ENCODE measurements around the gene TEX38. TPM values are rescaled to one million over a fixed set of nuclear protein-coding genes. Genes with fewer than 3 reads are reported as not detected.

Gene TEX38
- total RNA-seq, 2 donors from 2014 or later: 0.55 TPM; not detected in 1

DNA sequence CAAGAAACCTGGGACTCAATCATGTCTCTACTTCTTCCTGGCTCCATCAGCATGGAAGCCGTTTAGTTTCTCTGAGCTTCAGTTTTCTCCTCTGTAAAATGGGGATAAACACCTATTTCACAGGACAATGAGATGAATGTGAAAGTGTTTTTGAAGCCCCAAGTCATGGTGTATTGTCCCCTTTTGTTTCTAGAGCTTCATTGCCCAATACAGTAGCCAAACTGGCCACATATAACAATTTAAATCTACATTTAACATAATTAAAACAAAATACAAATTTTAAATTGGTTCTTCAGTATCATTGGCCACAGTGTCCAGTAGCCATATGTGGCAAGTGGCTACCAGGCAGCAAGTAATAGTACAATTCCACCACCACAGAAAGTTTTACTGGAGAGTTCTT, 49.5 kb downstream of the TEX38 start:
- no peak overlapping the region for H3K9ac ChIP-seq (ENCODE audit: extremely low read depth, low read length, poor library complexity, severe bottlenecking)
- H3K4me1 Mint-ChIP-seq: peaks cover 52% of the 10 kb centered on the region
- H3K27me3 Mint-ChIP-seq (ENCODE audit: insufficient read depth): peaks cover 4% of the 10 kb centered on the region
- H3K9me3 ChIP-seq (ENCODE audit: control insufficient read depth, low read length): peaks cover 2% of the 10 kb centered on the region
- no peaks in the 10 kb centered on the region for H3K27me3 ChIP-seq (ENCODE audit: control insufficient read depth, insufficient read depth, low read length, poor library complexity, severe bottlenecking)
- WGBS, 2 experiments (ENCODE audit: insufficient coverage in 1 of 2, insufficient read length in 1 of 2): 100% methylated on average over 1 of the region's 1 CpG
- H3K4me1 ChIP-seq (ENCODE audit: control insufficient read depth, insufficient read depth, low read length): peaks cover 14% of the 10 kb centered on the region
- no peak overlapping the region for H3K27ac Mint-ChIP-seq
- TF ChIP-seq, protein P1, sequence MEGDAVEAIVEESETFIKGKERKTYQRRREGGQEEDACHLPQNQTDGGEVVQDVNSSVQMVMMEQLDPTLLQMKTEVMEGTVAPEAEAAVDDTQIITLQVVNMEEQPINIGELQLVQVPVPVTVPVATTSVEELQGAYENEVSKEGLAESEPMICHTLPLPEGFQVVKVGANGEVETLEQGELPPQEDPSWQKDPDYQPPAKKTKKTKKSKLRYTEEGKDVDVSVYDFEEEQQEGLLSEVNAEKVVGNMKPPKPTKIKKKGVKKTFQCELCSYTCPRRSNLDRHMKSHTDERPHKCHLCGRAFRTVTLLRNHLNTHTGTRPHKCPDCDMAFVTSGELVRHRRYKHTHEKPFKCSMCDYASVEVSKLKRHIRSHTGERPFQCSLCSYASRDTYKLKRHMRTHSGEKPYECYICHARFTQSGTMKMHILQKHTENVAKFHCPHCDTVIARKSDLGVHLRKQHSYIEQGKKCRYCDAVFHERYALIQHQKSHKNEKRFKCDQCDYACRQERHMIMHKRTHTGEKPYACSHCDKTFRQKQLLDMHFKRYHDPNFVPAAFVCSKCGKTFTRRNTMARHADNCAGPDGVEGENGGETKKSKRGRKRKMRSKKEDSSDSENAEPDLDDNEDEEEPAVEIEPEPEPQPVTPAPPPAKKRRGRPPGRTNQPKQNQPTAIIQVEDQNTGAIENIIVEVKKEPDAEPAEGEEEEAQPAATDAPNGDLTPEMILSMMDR (conservative IDR thresholded peaks at IDR 0.05): no peak
- H3K9me3 Mint-ChIP-seq: no peaks in the 10 kb centered on the region
- DNase-seq: no peak
- peaks cover 11% of the 10 kb centered on the region for H3K36me3 Mint-ChIP-seq (ENCODE audit: low read depth)
- no peaks in the 10 kb centered on the region for H3K36me3 ChIP-seq (ENCODE audit: control insufficient read depth, insufficient read depth, low read length)
- H3K4me3 Mint-ChIP-seq: no peak overlapping the region
- H3K27ac ChIP-seq (ENCODE audit: low read depth, low read length): no peak overlapping the region
- H3K4me3 ChIP-seq (ENCODE audit: low read length): no peak overlapping the region

DNA sequence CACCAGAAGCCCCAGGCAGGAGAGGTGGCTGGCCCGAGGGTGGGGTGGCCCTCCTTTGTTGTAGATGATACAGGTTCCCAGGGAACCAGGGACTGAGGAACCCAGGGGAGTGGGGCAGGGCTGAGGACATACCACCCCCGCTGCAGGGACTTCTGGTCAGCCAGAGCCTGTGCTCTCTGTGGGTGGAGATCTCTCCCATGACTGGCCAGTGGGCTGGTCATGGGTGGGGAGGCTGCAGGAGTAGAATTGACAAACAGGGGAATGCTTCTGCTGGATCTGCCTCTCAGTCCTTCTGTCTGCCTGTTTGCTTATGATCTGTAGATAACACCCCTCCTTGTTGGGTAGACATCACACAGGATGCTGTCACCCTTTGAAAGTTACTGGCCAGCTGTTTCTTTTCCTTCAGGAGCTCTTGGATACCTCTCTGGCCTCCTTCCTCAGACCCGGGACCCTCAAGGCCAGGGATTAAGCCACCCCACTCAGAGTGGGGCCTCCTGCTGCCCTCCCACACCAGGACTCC, 50.1 kb downstream of the TEX38 start:
- peaks cover 3% of the 10 kb centered on the region for H3K9me3 Mint-ChIP-seq
- H3K4me1 Mint-ChIP-seq: peaks cover 47% of the 10 kb centered on the region
- DNase-seq: no peak
- Histone ChIP-seq H3K9ac (ENCODE audit: extremely low read depth, low read length, poor library complexity, severe bottlenecking) (no peak overlapping the region), H3K27ac (ENCODE audit: low read depth, low read length) (no peak overlapping the region), H3K4me3 (ENCODE audit: low read length) (no peak overlapping the region), H3K9me3 (ENCODE audit: control insufficient read depth, low read length) (peaks cover 7% of the 10 kb centered on the region), H3K27me3 (ENCODE audit: control insufficient read depth, insufficient read depth, low read length, poor library complexity, severe bottlenecking) (no peaks in the 10 kb centered on the region), H3K4me1 (ENCODE audit: control insufficient read depth, insufficient read depth, low read length) (peaks cover 14% of the 10 kb centered on the region), H3K36me3 (ENCODE audit: control insufficient read depth, insufficient read depth, low read length) (no peaks in the 10 kb centered on the region)
- no peak overlapping the region for H3K4me3 Mint-ChIP-seq
- H3K36me3 Mint-ChIP-seq (ENCODE audit: low read depth): peaks cover 8% of the 10 kb centered on the region
- peaks cover 8% of the 10 kb centered on the region for H3K27me3 Mint-ChIP-seq (ENCODE audit: insufficient read depth)
- TF ChIP-seq, protein P1 (conservative IDR thresholded peaks at IDR 0.05): no peak
- no peak overlapping the region for H3K27ac Mint-ChIP-seq
- 80 to 83% methylated on average over 1 to 3 of the region's 3 CpGs for WGBS, 2 experiments (ENCODE audit: insufficient coverage in 1 of 2, insufficient read length in 1 of 2)

Other genes with a start within 250 kb of the TEX38 start
- 10 to 100 TPM in 1 of 2 donors, 1 to 10 TPM in 1; 5.7 to 16.6 TPM for gene DMBX1, start 182.0 kb upstream of the TEX38 start, total RNA-seq
- gene KNCN, start 120.2 kb upstream of the TEX38 start, total RNA-seq: not detected
- 10 to 100 TPM; 19.9 to 28.5 TPM for gene MKNK1, start 67.6 kb upstream of the TEX38 start, total RNA-seq
- gene MOB3C, start 55.0 kb upstream of the TEX38 start, total RNA-seq: 1 to 10 TPM; 1.7 to 2.3 TPM
- gene ATPAF1, start 3.5 kb upstream of the TEX38 start, total RNA-seq: 10 to 100 TPM; 56.1 to 84.2 TPM
- 10 to 100 TPM; 82.7 to 83.4 TPM for gene EFCAB14, start 47.3 kb downstream of the TEX38 start, total RNA-seq
- 1 to 10 TPM in 1 of 2 donors, under 1 TPM in 1; 0.92 to 2.0 TPM for gene CYP4B1, start 127.2 kb downstream of the TEX38 start, total RNA-seq